HepG2 (cell line): ENCODE data around the gene TEKT3. TPM values are rescaled to one million over a fixed set of nuclear protein-coding genes. Genes with fewer than 3 reads are reported as not detected.

Source experiments
- ATAC-seq: fragments of 200-7000 bp; cut with Tn5 transposase; 3 replicates; pipeline ENCODE4 v1.9.1; 2020; ENCODE audit warnings: mild to moderate bottlenecking, moderate library complexity
- BruUV-seq: library from RNA; stranded (reverse); fragments of 400-500 nt; replicated peaks from 2 replicates; lab custom pipeline; 2021; lab: Mats Ljungman, UMichigan
- CTCF ChIA-PET: fragments of 300-600 bp; formaldehyde crosslinking; extraction: SDS; loops from one replicate; lab custom pipeline; 2021; ENCODE audit warnings: low total read pairs, inconsistent platforms, low intra/inter-chr PET ratio; lab: Yijun Ruan, JAX
- POLR2A ChIA-PET: fragments of 350-600 bp; sonication (Branson Sonifier 250); formaldehyde crosslinking; loops from one replicate; lab custom pipeline; 2020; ENCODE audit warnings: antibody characterized with exemption, inconsistent platforms; lab: Yijun Ruan, JAX
- DNase-seq: peaks from one replicate; pipeline ENCODE4 v3.0.0-alpha.2; 2015; ENCODE audit warnings: low spot score
- FAIRE-seq: peaks from 3 replicates; lab custom pipeline; 2011; peaks lifted over from hg19 to GRCh38; lab: Jason Lieb, UNC
- H2AFZ ChIP-seq: one replicate; pipeline ENCODE4 v1.6.1; 2011; ENCODE audit warnings: low read length, inconsistent platforms
- H3K27ac ChIP-seq: fragments of 300-600 bp; 3 replicates; pipeline ENCODE4 v1.8.0; 2011; ENCODE audit warnings: mixed run types, mild to moderate bottlenecking, mixed read lengths, low read length, inconsistent platforms; ENCODE audit not compliant: insufficient read depth; ENCODE audit errors: extremely low read length
- H3K27me3 ChIP-seq, 2 experiments: fragments of 200-600 bp in 1 of 2; 2 replicates in 1 of 2; 3 replicates in 1 of 2; pipeline versions ENCODE4 v1.6.0 to v1.8.0; 2011; ENCODE audit warnings: low read length in 2 of 2, mild to moderate bottlenecking in 2 of 2, moderate library complexity in 2 of 2, inconsistent platforms in 1 of 2; ENCODE audit not compliant: insufficient read depth in 2 of 2, control insufficient read depth in 1 of 2
- H3K36me3 ChIP-seq, 2 experiments: fragments of 200-600 bp in 1 of 2; replicated peaks in 1 of 2; 2 replicates in 1 of 2; 3 replicates in 1 of 2; pipeline versions ENCODE4 v1.5.1 to v1.8.0; 2011; ENCODE audit warnings: low read length in 2 of 2, inconsistent platforms in 1 of 2; ENCODE audit not compliant: insufficient read depth in 2 of 2, control insufficient read depth in 1 of 2
- H3K4me1 ChIP-seq: 2 replicates; pipeline ENCODE4 v1.5.1; 2012; ENCODE audit warnings: low read length, inconsistent platforms; ENCODE audit not compliant: insufficient read depth
- H3K4me2 ChIP-seq: 2 replicates; pipeline ENCODE4 v1.6.0; 2011; ENCODE audit warnings: low read depth, low read length, inconsistent platforms
- H3K4me3 ChIP-seq, 3 experiments: fragments of 200-600 bp in 1 of 3; sonication (generic), shearing (Covaris generic) in 1 of 3; replicated peaks in 1 of 3; 2 replicates each; pipeline ENCODE4 v1.5.1; 2011 to 2016; ENCODE audit warnings: low read length in 3 of 3, inconsistent platforms in 2 of 3, low read depth in 2 of 3, mild to moderate bottlenecking in 2 of 3, control low read depth in 1 of 3, mixed read lengths in 1 of 3; ENCODE audit not compliant: insufficient read depth in 1 of 3
- H3K79me2 ChIP-seq: one replicate; pipeline ENCODE4 v1.6.1; 2011; ENCODE audit warnings: low read length, inconsistent platforms; ENCODE audit not compliant: insufficient read depth
- H3K9ac ChIP-seq: 2 replicates; pipeline ENCODE4 v1.6.0; 2011; ENCODE audit warnings: mild to moderate bottlenecking, low read depth, low read length, inconsistent platforms; ENCODE audit not compliant: insufficient read depth
- H3K9me3 ChIP-seq: 2 replicates; pipeline ENCODE4 v1.5.1; 2012; ENCODE audit warnings: mild to moderate bottlenecking, low read length
- H4K20me1 ChIP-seq: 2 replicates; pipeline ENCODE4 v1.6.0; 2011; ENCODE audit warnings: inconsistent platforms, mild to moderate bottlenecking, low read length, moderate library complexity; ENCODE audit not compliant: insufficient read depth
- ARID4A ChIP-seq: sonication (generic); formaldehyde crosslinking; IDR thresholded peaks from 2 replicates; pipeline ENCODE4 v1.5.0; 2020; ENCODE audit warnings: mild to moderate bottlenecking, missing genetic modification reagents, borderline replicate concordance
- GABPA ChIP-seq, 2 experiments: IDR thresholded peaks; 2 replicates each; pipeline ENCODE4 v1.6.1; 2011 to 2016; ENCODE audit warnings: low read depth in 2 of 2, low read length in 1 of 2, missing biosample characterization in 1 of 2, missing genetic modification characterization in 1 of 2
- GTF3A ChIP-seq: sonication (generic); formaldehyde crosslinking; conservative IDR thresholded peaks from 2 replicates; pipeline ENCODE4 v1.4.0; 2020; ENCODE audit warnings: mild to moderate bottlenecking, missing genetic modification reagents
- HMGA1 ChIP-seq: sonication (generic); formaldehyde crosslinking; conservative IDR thresholded peaks from 2 replicates; pipeline ENCODE4 v1.4.0; 2020; ENCODE audit warnings: missing genetic modification reagents
- KDM5A ChIP-seq: fragments of 200-600 bp; sonication (generic); IDR thresholded peaks from 2 replicates; pipeline ENCODE4 v1.7.0; 2018; ENCODE audit warnings: antibody characterized with exemption, mild to moderate bottlenecking, low read length, borderline replicate concordance
- PATZ1 ChIP-seq: sonication (generic); formaldehyde crosslinking; IDR thresholded peaks from 2 replicates; pipeline ENCODE4 v1.4.0; 2020; ENCODE audit warnings: missing genetic modification reagents
- RBM39 ChIP-seq: fragments of 200-400 bp; formaldehyde crosslinking; IDR thresholded peaks from one replicate; pipeline ENCODE4 v1.6.1; 2018; ENCODE audit warnings: antibody characterized with exemption, mild to moderate bottlenecking, low read depth, low read length; ENCODE audit not compliant: poor library complexity, severe bottlenecking
- SP1 ChIP-seq, 2 experiments: fragments of 450-650 bp in 1 of 2; sonication (generic) in 1 of 2; formaldehyde crosslinking in 1 of 2; IDR thresholded peaks; 2 replicates each; pipeline versions ENCODE4 v1.4.0 to v1.6.1; 2016 to 2020; ENCODE audit warnings: missing genetic modification reagents in 1 of 2
- TERF1 ChIP-seq: sonication (generic); formaldehyde crosslinking; IDR thresholded peaks from 2 replicates; pipeline ENCODE4 v1.8.0; 2022; ENCODE audit warnings: mild to moderate bottlenecking, missing genetic modification reagents, moderate library complexity
- ZBTB7A ChIP-seq: sonication (generic); formaldehyde crosslinking; IDR thresholded peaks from 2 replicates; pipeline ENCODE4 v1.8.0; 2022; ENCODE audit warnings: mild to moderate bottlenecking, missing genetic modification reagents
- ZBTB7B ChIP-seq: sonication (generic); formaldehyde crosslinking; IDR thresholded peaks from 2 replicates; pipeline ENCODE4 v1.4.0; 2020; ENCODE audit warnings: missing genetic modification reagents
- ZNF18 ChIP-seq: sonication (generic); formaldehyde crosslinking; IDR thresholded peaks from 2 replicates; pipeline ENCODE4 v1.8.0; 2022; ENCODE audit warnings: mild to moderate bottlenecking, missing genetic modification reagents; ENCODE audit not compliant: insufficient replicate concordance
- ZNF329 ChIP-seq: sonication (generic); formaldehyde crosslinking; IDR thresholded peaks from 2 replicates; pipeline ENCODE4 v1.9.0; 2021; ENCODE audit warnings: low read depth, mild to moderate bottlenecking, missing genetic modification reagents
- ZNF333 ChIP-seq: sonication (generic); formaldehyde crosslinking; IDR thresholded peaks from 2 replicates; pipeline ENCODE4 v1.4.0; 2020; ENCODE audit warnings: mild to moderate bottlenecking, missing genetic modification reagents, borderline replicate concordance
- ZNF451 ChIP-seq: sonication (generic); formaldehyde crosslinking; IDR thresholded peaks from 2 replicates; pipeline ENCODE4 v1.5.0; 2020; ENCODE audit warnings: mild to moderate bottlenecking, missing genetic modification reagents
- WGBS: methylation state at CpG from one replicate; pipeline ENCODE4 v1.1.6; 2017; ENCODE audit warnings: low lambda C conversion rate; 5-methylcytosine and 5-hydroxymethylcytosine counted together
- in situ Hi-C: cut with HindIII; loops from 2 replicates; pipeline ENCODE4 v1.10.0; 2017; ENCODE audit warnings: low pct_unique_long_range_greater_than_20kb; ENCODE audit not compliant: extremely low pct_ligation_motif_present
- intact Hi-C: fragments of 100-400 bp; cut with micrococcal nuclease; formaldehyde crosslinking; loops from one replicate; pipeline ENCODE4 v1.10.0; 2022; ENCODE audit not compliant: unreplicated experiment
- polyA plus RNA-seq, 8 experiments: library from polyadenylated mRNA; depleted of rRNA in 3 of 8; stranded (reverse) in 7 of 8; unstranded in 1 of 8; fragments of >200 nt; fragmentation: Illumina TruSeq in 4 of 8; extraction: Trizol in 4 of 8; gene quantifications; 2 replicates each; pipeline versions ENCODE4 v1.2.1 to v1.2.3, GENCODE V29; 2011 to 2016; ENCODE audit warnings: low read depth in 4 of 8, missing spikeins in 1 of 8, mixed read lengths in 1 of 8; ENCODE audit not compliant: insufficient read depth in 1 of 8
- total RNA-seq, 5 experiments: library from RNA; depleted of rRNA; stranded (reverse); fragments of >200 nt; fragmentation: Illumina TruSeq; extraction: Trizol; gene quantifications; 2 replicates each; pipeline ENCODE4 v1.2.3, GENCODE V29; 2016; ENCODE audit warnings: low read depth in 1 of 5

Gene TEKT3
- total and polyA plus RNA-seq, 2 of the 13 experiments (the other 11 are each of a cell fraction or from before 2014, with no cell fraction given): 0.58 to 0.82 TPM

GRCh38 chr17:15381707-15382106 is 40.3 kb upstream of the TEKT3 start:
- in situ Hi-C loops (no loop called here), intact Hi-C loops (no loop called here)
- Histone ChIP-seq H3K9me3 (no peaks in the 10 kb centered on the region), H3K36me3 (no peaks in the 10 kb centered on the region), H4K20me1 (no peaks in the 10 kb centered on the region), H3K4me2 (no peak overlapping the region), H3K27me3 (no peaks in the 10 kb centered on the region), H3K79me2 (no peaks in the 10 kb centered on the region), H3K9ac (no peak overlapping the region), H3K4me1 (peaks cover 18% of the 10 kb centered on the region), H3K27ac (no peak overlapping the region), H2AFZ (no peak overlapping the region), H3K4me3 (no peak overlapping the region)
- ATAC-seq (no peak), FAIRE-seq (no peak), DNase-seq (no peak)
- no TSS peak for BruUV-seq
- ChIA-PET POLR2A (no interaction called here), CTCF (no interaction called here)
- 32% methylated on average over 2 of the region's 2 CpGs for WGBS
- no peak for TF ChIP-seq GTF3A (CRISPR knock-in tag)
- TF ChIP-seq TERF1 (CRISPR knock-in tag): no peak
- no peak for TF ChIP-seq ZBTB7A
- TF ChIP-seq ZNF329 (CRISPR knock-in tag): no peak
- no peak for TF ChIP-seq ZNF451 (CRISPR knock-in tag)
- no peak for TF ChIP-seq ZBTB7B
- TF ChIP-seq KDM5A: no peak
- TF ChIP-seq ARID4A: no peak
- TF ChIP-seq PATZ1 (CRISPR knock-in tag): no peak
- TF ChIP-seq GABPA (IDR thresholded peaks at IDR 0.05; ENCODE audit: low read depth, low read length): no peak
- no peak for TF ChIP-seq GABPA (CRISPR knock-in tag; IDR thresholded peaks at IDR 0.05; ENCODE audit: low read depth)
- no peak for TF ChIP-seq RBM39
- TF ChIP-seq ZNF333 (CRISPR knock-in tag): no peak
- TF ChIP-seq HMGA1 (CRISPR knock-in tag): no peak
- TF ChIP-seq SP1 (IDR thresholded peaks at IDR 0.05): no peak
- no peak for TF ChIP-seq SP1 (CRISPR knock-in tag; IDR thresholded peaks at IDR 0.05)
- TF ChIP-seq ZNF18 (CRISPR knock-in tag): no peak
